ENCODE data around the gene TNFSF9. TPM values are rescaled to one million over a fixed set of nuclear protein-coding genes. Genes with fewer than 3 reads are reported as not detected.

Gene TNFSF9
- polyA plus RNA-seq, 1 of the 3 experiments (the other 2 are of a cell fraction): 10.7 TPM

- Histone ChIP-seq H3K27me3 (ENCODE audit: insufficient read depth) (no peaks in the 10 kb centered on the region; the same call in 1 of the 2 replicates), H3K36me3 (replicated peaks in 1 of 2; ENCODE audit: control insufficient read depth in 1 of 2, insufficient read depth in 2 of 2, low read length in 1 of 2) (no peaks in the 10 kb centered on the region), H2AFZ (ENCODE audit: low read depth) (no peak within 1 kb of the TSS), H3K9me2 (no peaks in the 10 kb centered on the region), H3K4me2 (no peak within 1 kb of the TSS), H3K4me3 (ENCODE audit: low read depth in 2 of 2, low read length in 1 of 2) (no peak within 1 kb of the TSS), H3K79me2 (ENCODE audit: insufficient read depth) (no peaks in the 10 kb centered on the region), H3K4me1 (ENCODE audit: control insufficient read depth in 1 of 2, insufficient read depth in 2 of 2, low read depth in 1 of 2, low read length in 1 of 2) (peaks cover 0 to 5% of the 10 kb centered on the region in 2 experiments; a peak in 1 of 4 replicates), H3K9ac (no peak within 1 kb of the TSS), H3K27ac (ENCODE audit: low read depth in 2 of 2, low read length in 1 of 2) (no peak within 1 kb of the TSS), H3F3A (replicated peaks; ENCODE audit: insufficient read depth) (no peaks in the 10 kb centered on the region), H3K9me3 (no peaks in the 10 kb centered on the region), H4K20me1 (ENCODE audit: insufficient read depth) (no peaks in the 10 kb centered on the region)
- CTCF ChIA-PET: interaction anchor here (0.8 to 1.8 kb wide), 6 partner anchors 10 to 44 kb away, joined by 3 to 14 read pairs (median 3); partner anchors contain the start of gene TUBB4A
- 42% methylated on average over 20 of the region's 24 CpGs for WGBS (ENCODE audit: low lambda C conversion rate)
- DNase-seq: peak; percentile 71
- POLR2A ChIA-PET: no interaction called here
- TF ChIP-seq TCF12 (IDR thresholded peaks at IDR 0.05): no peak
- TF ChIP-seq RAD21 (IDR thresholded peaks at IDR 0.05; ENCODE audit: low read length): peak; percentile 40; the same call in 1 of the 2 replicates
- TF ChIP-seq FOXJ3 (CRISPR knock-in tag; IDR thresholded peaks at IDR 0.05): no peak
- no peak for TF ChIP-seq IRF3 (IDR thresholded peaks at IDR 0.05; ENCODE audit: low read depth, low read length)
- TF ChIP-seq CTCF (IDR thresholded peaks at IDR 0.05): peak; percentile 60
- TF ChIP-seq SIN3A (IDR thresholded peaks at IDR 0.05; ENCODE audit: borderline replicate concordance, low read depth, low read length): no peak
- no peak for TF ChIP-seq JUND (IDR thresholded peaks at IDR 0.05)
- TF ChIP-seq SMC3 (IDR thresholded peaks at IDR 0.05; ENCODE audit: low read depth, low read length): peak; percentile 46
- no peak for TF ChIP-seq RXRA (IDR thresholded peaks at IDR 0.05; ENCODE audit: borderline replicate concordance, low read depth)
- TF ChIP-seq USF1 (IDR thresholded peaks at IDR 0.05; ENCODE audit: borderline replicate concordance, low read depth): no peak
These were observed 49.1 kb upstream of the TNFSF9 start, which contains the start of gene DENND1C for GRCh38 chr19:6481541-6482342. Gene DENND1C, minus strand, starts transcription at chr19:6481787. Its CDS starts 92 bp downstream, at chr19:6481695.

GRCh38 chr19:6482343-6482686 lies 48.5 kb upstream of the TNFSF9 start:
- H4K20me1 ChIP-seq (ENCODE audit: insufficient read depth): no peaks in the 10 kb centered on the region
- no peak overlapping the region for H3K4me3 ChIP-seq (ENCODE audit: low read depth in 2 of 2, low read length in 1 of 2)
- no peaks in the 10 kb centered on the region for H3K9me3 ChIP-seq
- no peaks in the 10 kb centered on the region for H3K36me3 ChIP-seq (replicated peaks in 1 of 2; ENCODE audit: control insufficient read depth in 1 of 2, insufficient read depth in 2 of 2, low read length in 1 of 2)
- H3K9me2 ChIP-seq: no peaks in the 10 kb centered on the region
- ChIA-PET CTCF (interaction anchor here (1.4 to 1.8 kb wide), 3 partner anchors 9 to 44 kb away, joined by 3 to 14 read pairs (median 3); no protein-coding TSS in a partner anchor), POLR2A (no interaction called here)
- H3K27me3 ChIP-seq (ENCODE audit: insufficient read depth): no peaks in the 10 kb centered on the region; the same call in 1 of the 2 replicates
- H3F3A ChIP-seq (replicated peaks; ENCODE audit: insufficient read depth): no peaks in the 10 kb centered on the region
- no peak overlapping the region for H2AFZ ChIP-seq (ENCODE audit: low read depth)
- H3K4me1 ChIP-seq (ENCODE audit: control insufficient read depth in 1 of 2, insufficient read depth in 2 of 2, low read depth in 1 of 2, low read length in 1 of 2): no peaks in the 10 kb centered on the region
- no peak overlapping the region for H3K9ac ChIP-seq
- no peak for DNase-seq
- no peak overlapping the region for H3K4me2 ChIP-seq
- 87% methylated on average over 7 of the region's 8 CpGs for WGBS (ENCODE audit: low lambda C conversion rate)
- no peak overlapping the region for H3K27ac ChIP-seq (ENCODE audit: low read depth in 2 of 2, low read length in 1 of 2)
- H3K79me2 ChIP-seq (ENCODE audit: insufficient read depth): no peaks in the 10 kb centered on the region
- TF ChIP-seq RCOR1 (IDR thresholded peaks at IDR 0.05; ENCODE audit: low read length) (no peak), RFX5 (IDR thresholded peaks at IDR 0.05; ENCODE audit: low read length) (no peak), USF2 (IDR thresholded peaks at IDR 0.05; ENCODE audit: borderline replicate concordance, low read depth, low read length) (no peak), ELF1 (IDR thresholded peaks at IDR 0.05) (no peak), TEAD4 (IDR thresholded peaks at IDR 0.05; ENCODE audit: borderline replicate concordance, insufficient read depth) (no peak), GABPA (IDR thresholded peaks at IDR 0.05; ENCODE audit: low read depth) (no peak), MEF2A (IDR thresholded peaks at IDR 0.05; ENCODE audit: borderline replicate concordance, low read depth) (no peak), NRF1 (IDR thresholded peaks at IDR 0.05; ENCODE audit: low read depth, low read length) (no peak), YY1 (IDR thresholded peaks at IDR 0.05; ENCODE audit: low read depth) (no peak), ZBTB33 (IDR thresholded peaks at IDR 0.05; ENCODE audit: borderline replicate concordance, low read depth) (no peak), GATA2 (CRISPR knock-in tag; IDR thresholded peaks at IDR 0.05) (no peak), RAD21 (IDR thresholded peaks at IDR 0.05; ENCODE audit: low read length) (no peak), FOXM1 (IDR thresholded peaks at IDR 0.05; ENCODE audit: low read depth) (no peak)

Data from SK-N-SH (cell line).